ENCODE results near the gene FATE1. TPM values are rescaled to one million over a fixed set of nuclear protein-coding genes. Genes with fewer than 3 reads are reported as not detected.
"Not testable (repeated sequence)": the region's sequence is repeated elsewhere in the genome, so short reads cannot be mapped to it uniquely, and the experiment has no call there.

Gene FATE1
- total and polyA plus RNA-seq, 2 experiments from 2014 or later, result 0.15 TPM; not detected in 1

GRCh38 chrX:151695583-151696340 is 20.1 kb upstream of the FATE1 start:
- H3K27me3 ChIP-seq, result no peaks in the 10 kb centered on the region
- no peaks in the 10 kb centered on the region for H3K36me3 ChIP-seq
- H3K4me3 ChIP-seq, result peak overlapping the region; percentile 30
- DNase-seq (ENCODE audit: low read depth in 1 of 2, low spot score in 1 of 2), result no peak
- H3K27ac ChIP-seq, result no peak overlapping the region
- H3K4me1 ChIP-seq (ENCODE audit: low read depth), result no peaks in the 10 kb centered on the region
- no peak for TF ChIP-seq CTCF (IDR thresholded peaks at IDR 0.05; ENCODE audit: low read depth, low read length)
- no peaks in the 10 kb centered on the region for H3K9me3 ChIP-seq (ENCODE audit: low read depth)

GRCh38 chrX:151697082-151697481 is 18.8 kb upstream of the FATE1 start:
- H3K27ac ChIP-seq; H3K4me1 ChIP-seq (ENCODE audit: low read depth); H3K36me3 ChIP-seq; H3K9me3 ChIP-seq (ENCODE audit: low read depth); H3K27me3 ChIP-seq; H3K4me3 ChIP-seq; DNase-seq (ENCODE audit: low read depth in 1 of 2, low spot score in 1 of 2): not testable (repeated sequence)

GRCh38 chrX:151697522-151697921 is 18.3 kb upstream of the FATE1 start:
- Histone ChIP-seq H3K27ac (no peak overlapping the region), H3K4me3 (no peak overlapping the region), H3K27me3 (no peaks in the 10 kb centered on the region), H3K36me3 (no peaks in the 10 kb centered on the region), H3K9me3 (ENCODE audit: low read depth) (no peaks in the 10 kb centered on the region), H3K4me1 (ENCODE audit: low read depth) (no peaks in the 10 kb centered on the region)
- peak in 1 of 2 donors; percentile 22 for DNase-seq (ENCODE audit: low read depth in 1 of 2, low spot score in 1 of 2)
- TF ChIP-seq CTCF (IDR thresholded peaks at IDR 0.05; ENCODE audit: low read depth, low read length), result no peak

- TF ChIP-seq CTCF (IDR thresholded peaks at IDR 0.05; ENCODE audit: low read depth, low read length), result no peak
Observed at GRCh38 chrX:151698485-151698884, 17.4 kb upstream of the FATE1 start.

GRCh38 chrX:151699746-151700145 is 16.1 kb upstream of the FATE1 start:
- no peaks in the 10 kb centered on the region for H3K9me3 ChIP-seq (ENCODE audit: low read depth)
- no peaks in the 10 kb centered on the region for H3K27me3 ChIP-seq
- H3K4me3 ChIP-seq, result no peak overlapping the region
- no peaks in the 10 kb centered on the region for H3K36me3 ChIP-seq
- H3K4me1 ChIP-seq (ENCODE audit: low read depth), result peaks cover 13% of the 10 kb centered on the region
- no peak for DNase-seq (ENCODE audit: low read depth in 1 of 2, low spot score in 1 of 2)
- H3K27ac ChIP-seq, result no peak overlapping the region
- no peak for TF ChIP-seq CTCF (IDR thresholded peaks at IDR 0.05; ENCODE audit: low read depth, low read length)

More at GRCh38 chrX:151698485-151698884, 17.4 kb upstream of the FATE1 start:
- Histone ChIP-seq H3K9me3 (ENCODE audit: low read depth) (no peaks in the 10 kb centered on the region), H3K36me3 (no peaks in the 10 kb centered on the region), H3K27me3 (no peaks in the 10 kb centered on the region), H3K4me3 (no peak overlapping the region), H3K27ac (no peak overlapping the region), H3K4me1 (ENCODE audit: low read depth) (peaks cover 4% of the 10 kb centered on the region)
- DNase-seq (ENCODE audit: low read depth in 1 of 2, low spot score in 1 of 2), result no peak

- H3K27ac ChIP-seq, result no peak overlapping the region
- TF ChIP-seq CTCF (IDR thresholded peaks at IDR 0.05; ENCODE audit: low read depth, low read length), result no peak
- no peaks in the 10 kb centered on the region for H3K9me3 ChIP-seq (ENCODE audit: low read depth)
- peaks cover 14% of the 10 kb centered on the region for H3K4me1 ChIP-seq (ENCODE audit: low read depth)
- H3K4me3 ChIP-seq, result no peak overlapping the region
- H3K27me3 ChIP-seq, result no peaks in the 10 kb centered on the region
- DNase-seq (ENCODE audit: low read depth in 1 of 2, low spot score in 1 of 2), result no peak
- no peaks in the 10 kb centered on the region for H3K36me3 ChIP-seq
Observed at GRCh38 chrX:151700581-151700980, 15.3 kb upstream of the FATE1 start.
